Activated CD4-positive, alpha-beta memory T cell treated with anti-CD3 and anti-CD28 coated beads for 36 hours (primary cell): ENCODE measurements around the gene CNNM1. TPM values are rescaled to one million over a fixed set of nuclear protein-coding genes. Genes with fewer than 3 reads are reported as not detected.

ENCODE experiments used
- CTCF ChIA-PET: fragments of 350-600 bp; sonication (Branson Sonifier 250); formaldehyde crosslinking; loops from one replicate; lab custom pipeline; 2021; ENCODE audit warnings: antibody characterized with exemption, inconsistent platforms; lab: Charles Lee
- POLR2A ChIA-PET: fragments of 350-600 bp; sonication (Branson Sonifier 250); formaldehyde crosslinking; loops from one replicate; lab custom pipeline; 2021; ENCODE audit warnings: antibody characterized with exemption; lab: Charles Lee
- DNase-seq: peaks from one replicate; pipeline ENCODE4 v3.0.0-alpha.2; 2020
- H3K27ac Mint-ChIP-seq: one replicate; pipeline ENCODE4 v1.8.0; 2021; ENCODE audit warnings: mixed read lengths
- H3K27me3 Mint-ChIP-seq: one replicate; pipeline ENCODE4 v1.8.0; 2021; ENCODE audit warnings: mixed read lengths
- H3K36me3 Mint-ChIP-seq: one replicate; pipeline ENCODE4 v1.8.0; 2021; ENCODE audit warnings: mixed read lengths
- H3K4me1 Mint-ChIP-seq: one replicate; pipeline ENCODE4 v1.8.0; 2021; ENCODE audit warnings: low read depth, mixed read lengths
- H3K4me3 Mint-ChIP-seq: one replicate; pipeline ENCODE4 v1.8.0; 2021; ENCODE audit warnings: mild to moderate bottlenecking, mixed read lengths
- H3K9me3 Mint-ChIP-seq: one replicate; pipeline ENCODE4 v1.8.0; 2021; ENCODE audit warnings: mixed read lengths
- intact Hi-C: fragments of 100-400 bp; cut with micrococcal nuclease; formaldehyde crosslinking; loops from one replicate; pipeline ENCODE4 v1.15.1; 2023
- total RNA-seq, 2 experiments: library from RNA; stranded (reverse); gene quantifications; one replicate each; pipeline ENCODE4 v1.2.3, GENCODE V29; 2021

The CNNM1 gene
- total RNA-seq, 2 experiments from 2014 or later = 0.41 to 0.43 TPM

GRCh38 chr10:99360934-99361333, 31.8 kb downstream of the CNNM1 start:
- no peak for DNase-seq
- ChIA-PET CTCF (no interaction called here), POLR2A (no interaction called here)
- Mint-ChIP-seq H3K27me3 (peaks cover 2% of the 10 kb centered on the region), H3K4me1 (no peaks in the 10 kb centered on the region), H3K36me3 (no peaks in the 10 kb centered on the region), H3K4me3 (no peak overlapping the region), H3K27ac (no peak overlapping the region), H3K9me3 (no peaks in the 10 kb centered on the region)
- intact Hi-C loops = no loop called here

GRCh38 chr10:99364125-99364524, 35.0 kb downstream of the CNNM1 start:
- CTCF ChIA-PET = no interaction called here
- no peaks in the 10 kb centered on the region for H3K9me3 Mint-ChIP-seq
- POLR2A ChIA-PET = no interaction called here
- H3K4me3 Mint-ChIP-seq = no peak overlapping the region
- peaks cover 12% of the 10 kb centered on the region for H3K27me3 Mint-ChIP-seq
- no peaks in the 10 kb centered on the region for H3K36me3 Mint-ChIP-seq
- intact Hi-C loops = no loop called here
- H3K27ac Mint-ChIP-seq = no peak overlapping the region
- no peak for DNase-seq
- H3K4me1 Mint-ChIP-seq = no peaks in the 10 kb centered on the region

- no peak for DNase-seq
- Mint-ChIP-seq H3K36me3 (no peaks in the 10 kb centered on the region), H3K27me3 (peaks cover 20% of the 10 kb centered on the region), H3K4me1 (no peaks in the 10 kb centered on the region), H3K9me3 (no peaks in the 10 kb centered on the region), H3K27ac (no peak overlapping the region), H3K4me3 (no peak overlapping the region)
- ChIA-PET CTCF (interaction anchor here (0.7 kb wide), 1 partner anchor 27 kb away, joined by 3 read pairs; no protein-coding TSS in a partner anchor), POLR2A (no interaction called here)
- intact Hi-C loops = no loop called here
Measured at GRCh38 chr10:99365311-99365710, 36.2 kb downstream of the CNNM1 start.

GRCh38 chr10:99365736-99366135, 36.6 kb downstream of the CNNM1 start:
- Mint-ChIP-seq H3K9me3 (no peaks in the 10 kb centered on the region), H3K4me3 (no peak overlapping the region), H3K27ac (no peak overlapping the region), H3K4me1 (no peaks in the 10 kb centered on the region), H3K27me3 (peaks cover 20% of the 10 kb centered on the region), H3K36me3 (no peaks in the 10 kb centered on the region)
- CTCF ChIA-PET = interaction anchor here (0.7 kb wide), 1 partner anchor 27 kb away, joined by 3 read pairs; no protein-coding TSS in a partner anchor
- DNase-seq = no peak
- intact Hi-C loops = no loop called here
- POLR2A ChIA-PET = no interaction called here

GRCh38 chr10:99366666-99367065, 37.5 kb downstream of the CNNM1 start:
- no peak overlapping the region for H3K27ac Mint-ChIP-seq
- POLR2A ChIA-PET = no interaction called here
- no peak overlapping the region for H3K4me3 Mint-ChIP-seq

GRCh38 chr10:99368646-99369045, 39.5 kb downstream of the CNNM1 start:
- ChIA-PET CTCF (no interaction called here), POLR2A (no interaction called here)
- intact Hi-C loops = no loop called here
- DNase-seq = no peak
- Mint-ChIP-seq H3K4me1 (peaks cover 5% of the 10 kb centered on the region), H3K9me3 (no peaks in the 10 kb centered on the region), H3K27me3 (peaks cover 36% of the 10 kb centered on the region), H3K36me3 (no peaks in the 10 kb centered on the region), H3K4me3 (no peak overlapping the region), H3K27ac (no peak overlapping the region)

More at GRCh38 chr10:99366666-99367065, 37.5 kb downstream of the CNNM1 start:
- CTCF ChIA-PET = no interaction called here
- no peaks in the 10 kb centered on the region for H3K9me3 Mint-ChIP-seq
- H3K4me1 Mint-ChIP-seq = peaks cover 5% of the 10 kb centered on the region
- peaks cover 20% of the 10 kb centered on the region for H3K27me3 Mint-ChIP-seq
- DNase-seq = no peak
- intact Hi-C loops = no loop called here
- no peaks in the 10 kb centered on the region for H3K36me3 Mint-ChIP-seq

GRCh38 chr10:99369126-99369525, 40.0 kb downstream of the CNNM1 start:
- Mint-ChIP-seq H3K36me3 (no peaks in the 10 kb centered on the region), H3K9me3 (no peaks in the 10 kb centered on the region), H3K4me1 (peaks cover 5% of the 10 kb centered on the region), H3K27me3 (peaks cover 37% of the 10 kb centered on the region), H3K4me3 (no peak overlapping the region), H3K27ac (no peak overlapping the region)
- ChIA-PET CTCF (no interaction called here), POLR2A (no interaction called here)
- intact Hi-C loops = no loop called here
- DNase-seq = no peak

- Mint-ChIP-seq H3K27me3 (peaks cover 37% of the 10 kb centered on the region), H3K4me3 (no peak overlapping the region), H3K27ac (no peak overlapping the region), H3K4me1 (peaks cover 5% of the 10 kb centered on the region), H3K9me3 (no peaks in the 10 kb centered on the region), H3K36me3 (no peaks in the 10 kb centered on the region)
- ChIA-PET CTCF (no interaction called here), POLR2A (no interaction called here)
- intact Hi-C loops = no loop called here
- no peak for DNase-seq
Measured at GRCh38 chr10:99369551-99369950, 40.4 kb downstream of the CNNM1 start.

- Mint-ChIP-seq H3K27ac (no peak overlapping the region), H3K9me3 (no peaks in the 10 kb centered on the region), H3K4me1 (peaks cover 5% of the 10 kb centered on the region), H3K27me3 (peaks cover 41% of the 10 kb centered on the region), H3K4me3 (no peak overlapping the region), H3K36me3 (no peaks in the 10 kb centered on the region)
- intact Hi-C loops = no loop called here
- DNase-seq = no peak
- ChIA-PET POLR2A (no interaction called here), CTCF (interaction anchor here (0.9 kb wide), 1 partner anchor 21 kb away, joined by 3 read pairs; no protein-coding TSS in a partner anchor)
Measured at GRCh38 chr10:99370993-99371392, 41.8 kb downstream of the CNNM1 start.

- intact Hi-C loops = no loop called here
- Mint-ChIP-seq H3K4me1 (peaks cover 5% of the 10 kb centered on the region), H3K9me3 (no peaks in the 10 kb centered on the region), H3K36me3 (no peaks in the 10 kb centered on the region), H3K27ac (no peak overlapping the region), H3K27me3 (peaks cover 37% of the 10 kb centered on the region), H3K4me3 (no peak overlapping the region)
- CTCF ChIA-PET = no interaction called here
- no peak for DNase-seq
- POLR2A ChIA-PET = no interaction called here
Measured at GRCh38 chr10:99372546-99373271, 43.6 kb downstream of the CNNM1 start.

- H3K4me3 Mint-ChIP-seq = no peak overlapping the region
- no peak for DNase-seq
- peaks cover 5% of the 10 kb centered on the region for H3K4me1 Mint-ChIP-seq
- H3K27me3 Mint-ChIP-seq = peaks cover 28% of the 10 kb centered on the region
- ChIA-PET POLR2A (no interaction called here), CTCF (interaction anchor here (1.6 kb wide), 1 partner anchor 18 kb away, joined by 10 read pairs; no protein-coding TSS in a partner anchor)
- no peak overlapping the region for H3K27ac Mint-ChIP-seq
- intact Hi-C loops = no loop called here
- H3K9me3 Mint-ChIP-seq = no peaks in the 10 kb centered on the region
- no peaks in the 10 kb centered on the region for H3K36me3 Mint-ChIP-seq
Measured at GRCh38 chr10:99374526-99374925, 45.4 kb downstream of the CNNM1 start.

- no peak overlapping the region for H3K27ac Mint-ChIP-seq
- H3K27me3 Mint-ChIP-seq = peaks cover 23% of the 10 kb centered on the region
- no peak for DNase-seq
- H3K9me3 Mint-ChIP-seq = no peaks in the 10 kb centered on the region
- CTCF ChIA-PET = interaction anchor here (1.6 kb wide), 1 partner anchor 17 kb away, joined by 10 read pairs; no protein-coding TSS in a partner anchor
- peaks cover 5% of the 10 kb centered on the region for H3K4me1 Mint-ChIP-seq
- H3K4me3 Mint-ChIP-seq = no peak overlapping the region
- POLR2A ChIA-PET = no interaction called here
- H3K36me3 Mint-ChIP-seq = no peaks in the 10 kb centered on the region
- intact Hi-C loops = no loop called here
Measured at GRCh38 chr10:99374972-99375371, 45.8 kb downstream of the CNNM1 start.

GRCh38 chr10:99375426-99375825, 46.3 kb downstream of the CNNM1 start:
- peaks cover 5% of the 10 kb centered on the region for H3K4me1 Mint-ChIP-seq
- CTCF ChIA-PET = interaction anchor here (0.6 to 1.6 kb wide), 2 partner anchors 17 to 688 kb away, joined by 3 to 10 read pairs; no protein-coding TSS in a partner anchor

More at GRCh38 chr10:99375426-99375825, 46.3 kb downstream of the CNNM1 start:
- no peak for DNase-seq
- Mint-ChIP-seq H3K9me3 (no peaks in the 10 kb centered on the region), H3K36me3 (no peaks in the 10 kb centered on the region), H3K27me3 (peaks cover 22% of the 10 kb centered on the region), H3K27ac (no peak overlapping the region), H3K4me3 (no peak overlapping the region)
- intact Hi-C loops = no loop called here
- POLR2A ChIA-PET = no interaction called here
